NCI-H510A treated with DMSO at 0.1 percent for 48 hours (cell line): ENCODE measurements around the gene HERC4.
A peak's percentile ranks its signal among the peaks of the same experiment; 100 is the strongest.
"Not testable (repeated sequence)": the region's sequence is repeated elsewhere in the genome, so short reads cannot be mapped to it uniquely, and the experiment has no call there.

Experiments
- DNase-seq: peaks from one replicate; lab custom pipeline; 2025; lab: John Stamatoyannopoulos, UW

Gene HERC4

GRCh38 chr10:67969875-67970274, 105.2 kb downstream of the HERC4 start:
- DNase-seq: no peak

GRCh38 chr10:67966035-67966434, 109.0 kb downstream of the HERC4 start:
- DNase-seq: not testable (repeated sequence)

- DNase-seq: no peak
Measured at GRCh38 chr10:67965456-67965855, 109.6 kb downstream of the HERC4 start.

GRCh38 chr10:67959839-67960476, 115.1 kb downstream of the HERC4 start:
- no peak for DNase-seq

- no peak for DNase-seq
Measured at GRCh38 chr10:67955614-67956013, 119.5 kb downstream of the HERC4 start.

GRCh38 chr10:67943917-67944316, 131.2 kb downstream of the HERC4 start:
- DNase-seq: no peak

GRCh38 chr10:67936416-67936815, 138.7 kb downstream of the HERC4 start:
- no peak for DNase-seq

- no peak for DNase-seq
Measured at GRCh38 chr10:67935223-67935622, 139.9 kb downstream of the HERC4 start.

GRCh38 chr10:67934336-67934735, 140.7 kb downstream of the HERC4 start:
- no peak for DNase-seq

- no peak for DNase-seq
Measured at GRCh38 chr10:67933199-67933598, 141.9 kb downstream of the HERC4 start.

- no peak for DNase-seq
Measured at GRCh38 chr10:67926951-67927350, 148.1 kb downstream of the HERC4 start.

GRCh38 chr10:67925449-67926005, 149.6 kb downstream of the HERC4 start:
- no peak for DNase-seq

- DNase-seq: no peak
Measured at GRCh38 chr10:67924136-67924535, 150.9 kb downstream of the HERC4 start.

- no peak for DNase-seq
Measured at GRCh38 chr10:67923551-67923950, 151.5 kb downstream of the HERC4 start.

- DNase-seq: no peak
Measured at GRCh38 chr10:67921065-67921464, 154.0 kb downstream of the HERC4 start.

- no peak for DNase-seq
Measured at GRCh38 chr10:67917679-67918078, 157.4 kb downstream of the HERC4 start.

- DNase-seq: no peak
Measured at GRCh38 chr10:67917169-67917568, 157.9 kb downstream of the HERC4 start.

GRCh38 chr10:67914777-67915340, 160.2 kb downstream of the HERC4 start:
- DNase-seq: no peak

- no peak for DNase-seq
Measured at GRCh38 chr10:67912331-67912946, 162.6 kb downstream of the HERC4 start.

GRCh38 chr10:67903581-67903980, 171.5 kb downstream of the HERC4 start:
- DNase-seq: no peak

GRCh38 chr10:67893637-67894036, 181.4 kb downstream of the HERC4 start:
- DNase-seq: no peak

GRCh38 chr10:67884842-67885670, 190.0 kb downstream of the HERC4 start:
- DNase-seq: peak; percentile 78
